ENCODE results near the gene UNC13B. TPM values are rescaled to one million over a fixed set of nuclear protein-coding genes. Genes with fewer than 3 reads are reported as not detected.

The UNC13B gene
- total and polyA plus RNA-seq, 2 donors (not counting 3 experiments of a cell fraction or from before 2014, with no cell fraction given) = 30.1 to 46.2 TPM

DNA sequence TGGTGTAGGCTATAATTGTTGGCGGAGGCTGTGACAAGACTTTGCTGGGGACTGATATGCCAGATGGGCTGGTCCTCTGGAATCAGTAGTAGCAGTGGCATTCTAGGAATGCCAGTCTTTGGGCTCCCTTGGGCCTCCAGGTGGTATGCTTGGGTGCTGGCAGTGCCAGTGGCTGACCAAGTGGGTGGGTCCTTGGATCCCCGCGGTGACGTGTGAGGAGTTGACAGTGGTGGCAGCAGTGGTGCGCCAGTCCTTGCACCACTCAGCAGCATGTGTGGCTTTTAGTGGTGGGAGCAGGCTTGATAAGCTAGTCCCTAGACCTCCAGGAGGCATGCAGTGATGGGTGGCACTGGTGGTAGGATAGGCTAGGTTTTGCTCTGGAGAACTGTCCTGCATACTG lies 63.9 kb downstream of the UNC13B start:
- DNase-seq (ENCODE audit: low read depth, low spot score) (no peak), FAIRE-seq (no peak)
- Histone ChIP-seq H3K36me3 (ENCODE audit: control insufficient read depth in 2 of 2, extremely low read depth in 1 of 2, insufficient read depth in 2 of 2, low read length in 2 of 2) (no peaks in the 10 kb centered on the region), H3K27ac (ENCODE audit: insufficient read depth, low read depth, low read length) (no peak overlapping the region), H3K9me3 (replicated peaks; ENCODE audit: control insufficient read depth, insufficient read depth, low read length) (no peaks in the 10 kb centered on the region), H3K27me3 (ENCODE audit: control insufficient read depth in 2 of 2, insufficient read depth in 2 of 2, low read length in 2 of 2) (no peaks in the 10 kb centered on the region), H3K4me3 (replicated peaks in 1 of 3; ENCODE audit: insufficient read depth in 1 of 3, low read depth in 1 of 3, low read length in 3 of 3) (no peak overlapping the region), H3K4me2 (ENCODE audit: insufficient read depth, low read length) (no peak overlapping the region), H4K20me1 (replicated peaks; ENCODE audit: control insufficient read depth, extremely low read depth, insufficient read depth, low read length) (no peaks in the 10 kb centered on the region), H3K79me2 (ENCODE audit: control insufficient read depth, insufficient read depth, low read length) (peaks cover 7% of the 10 kb centered on the region), H3K9me1 (replicated peaks; ENCODE audit: control insufficient read depth, extremely low read depth, insufficient read depth, low read length) (no peaks in the 10 kb centered on the region), H2AFZ (ENCODE audit: low read depth, low read length) (no peak overlapping the region), H3K4me1 (ENCODE audit: control insufficient read depth, extremely low read depth, insufficient read depth, low read length) (no peaks in the 10 kb centered on the region), H3K9ac (replicated peaks; ENCODE audit: extremely low read depth, insufficient read depth, low read length) (no peak overlapping the region)
- dilution Hi-C loops (cut with MboI; ENCODE audit: extremely low pct_ligation_motif_present, low sequenced_read_pairs) = no loop called here
- BruUV-seq (replicated peaks) = no TSS peak
- intact Hi-C loops (cut with micrococcal nuclease) = no loop called here
- POLR2A ChIA-PET = no interaction called here
- TF ChIP-seq, protein P1, sequence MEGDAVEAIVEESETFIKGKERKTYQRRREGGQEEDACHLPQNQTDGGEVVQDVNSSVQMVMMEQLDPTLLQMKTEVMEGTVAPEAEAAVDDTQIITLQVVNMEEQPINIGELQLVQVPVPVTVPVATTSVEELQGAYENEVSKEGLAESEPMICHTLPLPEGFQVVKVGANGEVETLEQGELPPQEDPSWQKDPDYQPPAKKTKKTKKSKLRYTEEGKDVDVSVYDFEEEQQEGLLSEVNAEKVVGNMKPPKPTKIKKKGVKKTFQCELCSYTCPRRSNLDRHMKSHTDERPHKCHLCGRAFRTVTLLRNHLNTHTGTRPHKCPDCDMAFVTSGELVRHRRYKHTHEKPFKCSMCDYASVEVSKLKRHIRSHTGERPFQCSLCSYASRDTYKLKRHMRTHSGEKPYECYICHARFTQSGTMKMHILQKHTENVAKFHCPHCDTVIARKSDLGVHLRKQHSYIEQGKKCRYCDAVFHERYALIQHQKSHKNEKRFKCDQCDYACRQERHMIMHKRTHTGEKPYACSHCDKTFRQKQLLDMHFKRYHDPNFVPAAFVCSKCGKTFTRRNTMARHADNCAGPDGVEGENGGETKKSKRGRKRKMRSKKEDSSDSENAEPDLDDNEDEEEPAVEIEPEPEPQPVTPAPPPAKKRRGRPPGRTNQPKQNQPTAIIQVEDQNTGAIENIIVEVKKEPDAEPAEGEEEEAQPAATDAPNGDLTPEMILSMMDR (IDR thresholded peaks at IDR 0.05; ENCODE audit: extremely low read depth in 1 of 2, insufficient read depth in 1 of 2, low read depth in 1 of 2, low read length in 2 of 2) = no peak
- TF ChIP-seq EZH2 (IDR thresholded peaks at IDR 0.05; ENCODE audit: borderline replicate concordance, low read depth, low read length, severe bottlenecking) (no peak), POLR2A (IDR thresholded peaks at IDR 0.05; ENCODE audit: low read depth, low read length) (no peak), POLR2AphosphoS5 (IDR thresholded peaks at IDR 0.05; ENCODE audit: insufficient read depth, low read depth, low read length) (no peak), JUN (IDR thresholded peaks at IDR 0.05; ENCODE audit: borderline replicate concordance, insufficient read depth, insufficient read length, low read depth) (no peak), FOS (IDR thresholded peaks at IDR 0.05; ENCODE audit: borderline replicate concordance, insufficient read depth, low read length) (no peak), MYC (IDR thresholded peaks at IDR 0.05; ENCODE audit: low read depth, low read length) (no peak), GATA2 (IDR thresholded peaks at IDR 0.05; ENCODE audit: insufficient read depth, insufficient read length, low read depth, low read length) (no peak)
- TF ChIP-seq, protein P2, sequence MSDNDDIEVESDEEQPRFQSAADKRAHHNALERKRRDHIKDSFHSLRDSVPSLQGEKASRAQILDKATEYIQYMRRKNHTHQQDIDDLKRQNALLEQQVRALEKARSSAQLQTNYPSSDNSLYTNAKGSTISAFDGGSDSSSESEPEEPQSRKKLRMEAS (IDR thresholded peaks at IDR 0.05; ENCODE audit: insufficient read depth, insufficient read length) = no peak
- CTCF ChIA-PET = no interaction called here

All from endothelial cell of umbilical vein (primary cell).